GM21529 (cell line): Measurements from ENCODE around the gene SH3D21.
A peak's percentile ranks its signal among the peaks of the same experiment; 100 is the strongest.

Source experiments
- ATAC-seq: cut with Tn5 transposase; IDR thresholded peaks from one replicate; pipeline ENCODE4 v1.9.1; 2021; ENCODE audit not compliant: unreplicated experiment

Gene SH3D21

DNA sequence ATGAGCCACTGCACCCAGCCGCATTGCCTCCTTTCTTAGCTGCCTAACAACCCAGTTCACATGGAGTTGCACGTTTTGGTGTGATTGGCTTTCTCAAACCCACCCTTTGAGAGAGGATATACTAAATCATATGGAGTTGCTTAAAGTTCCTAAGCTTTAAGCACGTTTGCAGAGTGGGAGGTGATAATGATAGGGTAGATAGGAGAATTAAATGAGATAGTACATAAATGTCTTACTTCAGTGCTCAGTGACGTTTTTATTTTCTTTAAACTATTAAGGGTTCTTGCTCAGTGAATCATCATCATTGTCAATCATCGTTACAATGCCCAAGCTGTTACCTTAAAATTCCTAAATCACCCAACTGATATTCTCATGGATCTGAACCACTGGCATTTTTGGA lies 2.9 kb upstream of the SH3D21 start:
- no peak for ATAC-seq

GRCh38 chr1:36303650-36304360 lies 2.4 kb upstream of the SH3D21 start:
- no peak for ATAC-seq

- ATAC-seq: no peak
Measured at GRCh38 chr1:36304521-36304920, 1.6 kb upstream of the SH3D21 start.

DNA sequence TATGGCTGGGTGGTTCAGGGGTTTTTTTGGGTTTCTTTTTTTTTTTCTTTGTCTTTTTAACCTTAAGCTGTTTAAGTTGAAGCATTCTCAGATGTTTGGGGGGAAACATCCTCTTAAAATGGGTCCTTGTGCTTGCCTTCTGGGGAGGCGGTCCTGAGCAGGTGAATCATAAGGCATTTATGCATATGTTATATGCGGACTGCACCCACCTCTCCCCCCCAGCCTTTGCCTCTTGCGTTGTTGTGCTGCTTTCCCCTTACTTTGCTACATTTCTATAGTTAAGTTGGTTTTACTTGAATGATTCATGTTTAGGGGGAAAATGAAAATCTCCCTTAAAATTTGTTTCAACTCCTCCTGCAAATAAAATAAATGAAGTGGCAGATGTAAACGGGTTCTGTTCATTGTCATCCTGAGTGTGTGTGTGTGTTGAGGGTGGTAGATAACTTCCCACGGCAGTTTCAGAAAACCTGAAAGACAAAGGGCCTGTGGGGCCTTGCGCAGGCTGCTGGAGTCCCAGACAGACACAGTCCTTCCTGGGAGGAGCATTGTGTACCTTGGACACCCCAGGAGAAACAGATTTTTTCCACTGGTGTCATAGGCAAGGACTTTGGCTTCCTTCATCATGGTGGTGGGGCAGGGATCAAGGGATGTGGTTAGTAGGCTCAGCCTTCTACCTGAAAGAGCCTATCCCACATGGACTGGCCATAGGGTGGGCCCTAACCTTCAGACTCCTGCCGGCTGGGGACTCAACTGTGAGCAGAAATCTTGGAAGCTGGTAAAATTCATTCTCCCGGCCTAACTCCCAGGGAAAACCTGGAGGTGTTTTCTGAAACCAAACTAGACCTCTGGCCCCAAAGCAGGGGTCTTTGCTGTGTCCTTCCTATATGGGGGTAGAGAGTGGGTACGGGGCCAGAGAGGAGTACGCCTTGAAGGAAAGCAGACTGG lies 926 bp upstream of the SH3D21 start:
- ATAC-seq: no peak

GRCh38 chr1:36305915-36306209 lies 306 bp upstream of the SH3D21 start:
- no peak for ATAC-seq

GRCh38 chr1:36306902-36307456 lies 811 bp downstream of the SH3D21 start:
- ATAC-seq: peak; percentile 95

DNA sequence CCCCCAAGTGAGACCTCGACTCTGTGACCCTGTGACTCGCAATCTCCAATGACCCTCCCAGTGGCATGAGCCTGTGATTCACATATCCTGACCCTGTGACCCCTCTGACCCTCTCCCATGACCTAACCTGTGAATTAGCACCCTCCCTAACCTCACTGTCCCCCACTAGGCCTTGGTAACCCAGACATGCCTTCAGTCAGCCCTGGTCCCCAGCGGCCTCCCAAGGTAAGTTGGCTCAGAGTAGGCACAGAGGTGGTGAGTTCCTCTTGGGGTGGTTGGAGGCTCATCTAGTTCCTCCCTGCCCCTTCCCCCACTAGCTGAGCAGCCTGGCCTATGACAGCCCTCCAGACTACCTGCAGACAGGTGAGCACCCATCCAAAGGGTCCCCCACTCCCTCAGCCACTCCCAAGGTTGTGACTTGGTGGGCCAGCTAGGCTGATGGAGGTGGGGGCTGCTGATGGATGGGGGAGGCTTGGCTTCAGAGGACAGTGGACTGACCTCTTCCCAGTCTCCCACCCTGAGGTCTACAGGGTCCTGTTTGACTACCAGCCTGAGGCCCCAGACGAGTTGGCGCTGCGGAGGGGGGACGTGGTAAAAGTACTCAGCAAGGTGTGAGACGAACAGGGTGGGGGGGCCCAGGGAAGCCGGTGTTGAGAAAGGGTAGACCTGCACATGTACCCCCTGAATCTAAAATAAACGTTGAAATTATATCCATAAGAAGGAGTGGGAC lies 1.6 kb downstream of the SH3D21 start:
- ATAC-seq: no peak

GRCh38 chr1:36309397-36309796 lies 3.2 kb downstream of the SH3D21 start:
- no peak for ATAC-seq

- no peak for ATAC-seq
Measured at GRCh38 chr1:36320291-36320761, 14.2 kb downstream of the SH3D21 start.

GRCh38 chr1:36320767-36321118 lies 14.6 kb downstream of the SH3D21 start:
- ATAC-seq: no peak

DNA sequence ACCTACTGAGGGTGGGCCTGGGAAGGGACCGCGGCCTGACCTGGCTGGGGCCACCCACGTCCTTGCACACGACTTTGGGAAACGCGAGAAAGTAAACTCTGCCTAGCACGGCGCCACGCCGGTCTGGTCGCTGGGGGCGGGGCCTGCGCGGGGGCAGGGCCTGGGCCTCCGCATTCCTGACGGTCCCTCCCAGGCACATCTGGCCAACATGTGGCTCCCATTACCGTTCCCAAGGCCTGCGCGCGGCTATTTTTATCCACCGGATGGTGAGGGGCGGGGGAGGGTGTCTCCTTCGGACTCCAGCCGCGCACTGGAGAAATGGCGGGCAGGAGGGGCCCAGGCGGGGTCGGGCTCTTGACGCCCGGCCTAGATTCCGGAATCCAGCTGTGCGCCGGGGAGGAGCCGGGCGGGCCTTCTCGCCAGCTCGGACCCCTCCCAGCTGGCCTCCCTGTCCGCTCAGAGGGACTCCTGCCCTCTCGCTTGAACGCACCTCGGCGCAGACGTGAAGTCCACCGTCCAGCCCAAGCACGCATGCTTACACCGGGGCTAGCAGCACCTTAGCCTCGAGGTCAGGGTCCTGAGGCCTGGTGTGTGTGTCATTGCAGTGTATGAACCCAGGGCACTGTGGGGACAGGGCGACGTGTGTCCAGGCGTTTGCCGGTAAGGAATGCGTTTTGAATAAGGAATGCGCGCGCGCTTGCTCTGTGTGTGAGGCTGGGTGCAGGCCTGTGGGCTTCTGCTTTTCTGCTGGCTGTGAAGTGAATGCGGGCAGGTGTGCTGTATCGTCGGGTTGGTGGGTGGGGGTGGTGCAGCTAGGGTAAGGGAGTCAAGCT lies 15.2 kb downstream of the SH3D21 start:
- ATAC-seq: no peak

DNA sequence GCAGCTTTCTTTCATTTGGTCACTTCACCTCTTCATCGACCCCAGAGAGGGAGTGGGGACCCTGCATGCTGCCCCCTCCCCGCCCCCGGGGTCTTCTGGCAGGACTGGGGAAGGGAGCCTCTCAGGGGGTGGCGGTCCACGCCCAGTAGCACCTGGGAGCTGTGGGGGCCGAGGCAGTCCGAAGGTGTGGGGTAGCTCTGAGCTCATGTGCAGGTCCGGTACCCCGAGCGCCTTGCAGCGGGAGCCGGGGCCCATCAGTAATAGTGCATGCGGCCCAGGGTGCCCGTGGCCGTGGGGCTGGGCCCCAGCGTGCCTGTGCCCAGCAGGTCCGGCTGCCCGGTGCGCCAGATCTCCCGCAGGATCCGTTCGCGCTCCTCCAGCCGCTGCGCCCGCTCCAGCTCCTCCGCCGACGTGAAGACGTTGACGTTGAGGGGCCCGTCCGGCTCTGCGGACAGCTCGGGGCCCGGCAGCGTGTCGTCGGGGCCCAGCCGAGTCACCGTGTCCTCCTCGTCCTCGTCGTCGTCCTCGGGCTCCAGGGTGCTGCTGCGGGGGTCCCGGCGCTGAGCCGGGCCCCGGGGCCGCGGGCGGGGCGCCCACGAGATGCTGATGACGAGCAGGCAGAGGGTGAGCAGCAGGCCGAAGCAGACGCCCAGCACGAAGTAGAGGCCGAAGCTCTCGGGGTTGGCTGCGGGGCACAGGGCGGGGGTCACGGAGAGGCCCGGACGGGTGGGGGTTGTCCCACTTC lies 16.0 kb downstream of the SH3D21 start:
- ATAC-seq: no peak

DNA sequence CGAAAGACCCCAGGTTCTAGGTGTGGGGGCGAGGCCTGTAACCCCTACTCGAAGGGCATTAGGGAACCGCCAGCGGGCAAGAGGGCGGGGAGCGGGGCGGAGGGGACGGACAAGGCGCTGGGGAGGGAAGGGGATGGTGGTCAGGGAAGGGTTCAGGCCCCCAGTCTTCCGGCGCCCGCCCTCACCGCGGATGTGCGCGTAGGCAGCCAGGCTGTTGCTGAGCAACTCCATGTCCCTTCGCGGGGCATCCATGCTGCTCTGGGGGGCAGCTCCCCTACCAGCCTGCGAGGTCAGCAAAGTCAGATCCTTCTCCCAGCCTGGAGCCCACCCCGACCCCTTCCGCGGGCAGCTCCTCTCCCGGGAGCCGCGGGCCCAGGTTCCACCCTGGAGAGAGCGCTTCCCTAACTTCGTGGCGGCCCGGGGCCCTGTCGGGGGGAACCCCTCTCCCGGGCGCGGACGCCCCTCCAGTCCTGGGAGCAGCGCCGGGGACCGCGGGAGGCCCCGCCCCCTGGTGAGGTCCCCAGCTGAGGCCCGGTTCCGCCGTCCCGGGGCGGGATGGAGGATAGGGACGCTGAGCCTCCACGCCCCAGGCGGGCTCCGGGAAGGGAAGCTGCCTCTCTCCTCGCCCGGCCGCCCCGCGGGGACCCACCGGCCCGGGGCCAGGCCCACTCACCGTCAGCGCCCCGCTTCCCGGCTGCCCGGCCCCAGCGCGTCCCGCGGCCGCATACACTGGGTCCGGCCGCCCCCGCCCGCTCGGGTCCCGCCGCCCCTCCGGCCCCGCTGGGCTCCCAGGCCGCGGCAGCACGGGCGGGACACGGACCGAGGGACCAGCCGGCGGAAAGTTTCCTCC lies 16.8 kb downstream of the SH3D21 start:
- peak; percentile 35 for ATAC-seq

- ATAC-seq: peak; percentile 41
Measured at GRCh38 chr1:36323636-36324352, 17.6 kb downstream of the SH3D21 start, which contains the start of gene EVA1B. TSS of gene EVA1B (minus strand) at chr1:36323645. CDS start at chr1:36323037, 608 bp downstream.

- no peak for ATAC-seq
Measured at GRCh38 chr1:36324353-36324703, 18.2 kb downstream of the SH3D21 start.

- ATAC-seq: no peak
Measured at GRCh38 chr1:36326499-36326898, 20.3 kb downstream of the SH3D21 start.

DNA sequence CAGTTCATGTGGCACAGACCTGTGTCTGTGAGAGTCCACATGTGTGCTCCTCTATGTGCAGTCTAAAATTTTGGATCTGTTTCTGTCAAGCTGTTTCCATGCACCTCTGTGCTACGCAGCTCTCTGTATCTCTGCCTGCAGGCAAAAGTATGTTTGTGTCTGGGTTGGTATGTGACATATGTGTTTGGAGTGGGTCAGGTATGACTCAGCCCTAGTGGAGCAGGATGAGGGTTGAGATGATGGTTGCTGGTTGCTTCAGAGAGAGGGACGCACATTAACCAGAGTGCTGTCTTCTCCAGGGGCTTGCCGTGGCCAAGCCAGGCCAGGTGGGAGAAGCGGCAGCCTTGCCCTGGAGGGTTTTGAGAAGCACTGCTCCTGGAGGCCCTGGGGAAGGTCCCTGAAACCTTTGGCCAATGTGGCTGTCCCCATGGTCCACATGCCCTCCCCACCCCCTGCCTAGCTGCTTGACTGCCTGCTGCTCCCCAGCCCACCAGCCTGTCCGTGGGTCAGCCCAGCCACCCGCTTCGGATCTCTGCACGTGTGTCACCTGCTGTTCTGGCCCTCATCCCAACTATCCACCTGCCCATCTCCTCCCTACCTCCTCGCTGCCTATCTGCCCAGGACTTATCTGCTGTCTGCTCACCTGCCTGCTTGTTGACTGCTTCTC lies 21.4 kb downstream of the SH3D21 start:
- no peak for ATAC-seq

- ATAC-seq: no peak
Measured at GRCh38 chr1:36328088-36328480, 21.9 kb downstream of the SH3D21 start.
